Activated CD4-positive, CD25-positive, alpha-beta regulatory T cell (primary cell): ENCODE data around the gene ZNF91.
"Not testable (repeated sequence)": the region's sequence is repeated elsewhere in the genome, so short reads cannot be mapped to it uniquely, and the experiment has no call there.

Experiments
- DNase-seq, 4 experiments: peaks; one replicate each; lab custom pipeline; 2025; lab: John Stamatoyannopoulos, UW

The ZNF91 gene

DNA sequence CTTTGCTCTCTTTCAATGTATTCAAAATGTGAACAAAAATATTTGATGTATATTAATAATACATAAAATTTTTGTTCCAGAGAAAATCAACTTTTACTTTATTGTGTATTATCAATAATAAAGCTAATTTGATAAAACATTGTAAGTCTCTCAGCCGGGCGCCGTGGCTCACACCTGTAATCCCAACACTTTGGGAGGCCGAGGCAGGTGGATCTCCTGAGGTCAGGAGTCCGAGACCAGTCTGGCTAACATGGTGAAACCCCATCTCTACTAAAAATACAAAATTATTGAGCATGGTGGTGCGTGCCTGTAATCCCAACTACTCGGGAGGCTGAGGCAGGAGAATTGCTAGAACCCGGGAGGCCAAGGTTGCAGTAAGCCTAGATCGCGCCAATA, 449 bp upstream of the ZNF91 start:
- not testable (repeated sequence) for DNase-seq

DNA sequence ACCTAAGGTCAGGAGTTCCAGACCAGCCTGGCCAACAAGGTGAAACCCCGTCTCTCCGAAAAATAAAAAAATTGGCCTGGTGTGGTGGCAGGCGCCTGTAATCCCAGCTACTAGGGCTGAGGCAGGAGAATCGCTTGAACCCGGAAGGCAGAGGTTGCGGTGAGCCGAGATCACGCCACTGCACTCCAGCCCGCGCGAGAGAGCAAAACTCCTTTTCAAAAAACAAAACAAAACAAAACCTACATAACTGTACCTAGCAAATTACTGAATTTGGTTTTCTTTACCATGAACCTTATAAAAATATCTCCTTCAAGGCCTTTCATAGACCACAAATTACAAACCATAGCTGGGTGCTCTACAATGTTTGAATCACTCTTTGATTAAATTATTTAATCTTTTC, 760 bp downstream of the ZNF91 start:
- DNase-seq, result peak in 2 of 4 experiments; percentile 2 to 6

DNA sequence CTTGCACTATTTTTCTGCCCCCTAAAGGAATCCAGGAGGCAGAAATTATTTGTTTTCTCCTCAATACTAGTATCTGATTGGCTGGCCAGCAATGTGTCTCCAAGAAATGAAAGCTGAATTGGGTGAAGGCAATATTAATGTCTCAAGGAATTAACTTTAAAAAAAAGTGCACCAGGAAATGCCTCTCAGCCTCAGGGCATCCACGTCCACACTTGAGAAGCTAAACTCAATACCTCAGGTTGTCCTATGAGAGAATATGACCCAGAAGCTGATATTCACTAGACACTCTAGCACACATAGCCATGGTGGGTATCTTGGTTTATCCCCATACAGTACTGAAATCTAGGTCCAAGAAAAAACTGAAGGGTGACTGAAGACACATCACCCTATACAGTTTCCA, 2.1 kb downstream of the ZNF91 start:
- no peak for DNase-seq

DNA sequence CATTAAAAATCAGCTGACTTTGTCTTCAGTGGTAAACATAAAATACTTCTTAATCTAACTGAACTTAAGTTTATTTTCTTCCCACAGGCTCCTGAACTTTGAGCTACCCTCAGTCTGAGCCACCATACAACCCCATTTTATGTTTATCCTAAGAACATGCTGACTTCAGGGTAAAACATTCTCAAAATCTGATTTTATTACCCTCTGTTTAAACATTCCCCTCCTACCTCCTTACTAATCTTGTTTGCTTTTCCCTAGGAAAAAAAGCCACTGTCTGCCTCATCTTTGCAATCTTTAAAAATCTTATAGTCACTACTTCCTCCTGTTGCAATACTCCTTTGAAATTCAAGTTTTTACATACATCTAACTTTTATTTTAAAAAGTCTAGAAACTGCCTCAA, 4.0 kb downstream of the ZNF91 start:
- no peak for DNase-seq

DNA sequence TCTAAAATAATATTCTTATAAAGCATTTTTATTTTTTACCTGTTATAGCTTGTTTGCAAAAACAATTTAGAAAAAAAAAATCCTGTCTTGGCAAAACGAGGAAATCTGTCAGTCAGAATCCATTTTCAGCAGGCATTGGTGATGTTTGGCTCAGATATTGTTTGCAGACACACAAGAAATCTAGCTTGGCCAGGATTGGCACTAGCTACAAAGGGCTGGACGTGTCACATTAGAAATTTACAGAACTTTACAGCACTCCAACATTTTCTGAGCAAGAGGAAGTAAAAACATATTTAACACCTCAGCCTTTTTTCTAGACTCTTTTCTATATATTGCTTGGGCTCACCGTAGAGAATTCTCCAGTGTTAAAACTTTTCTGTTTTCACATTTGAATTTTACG, 9.9 kb downstream of the ZNF91 start:
- no peak for DNase-seq

DNA sequence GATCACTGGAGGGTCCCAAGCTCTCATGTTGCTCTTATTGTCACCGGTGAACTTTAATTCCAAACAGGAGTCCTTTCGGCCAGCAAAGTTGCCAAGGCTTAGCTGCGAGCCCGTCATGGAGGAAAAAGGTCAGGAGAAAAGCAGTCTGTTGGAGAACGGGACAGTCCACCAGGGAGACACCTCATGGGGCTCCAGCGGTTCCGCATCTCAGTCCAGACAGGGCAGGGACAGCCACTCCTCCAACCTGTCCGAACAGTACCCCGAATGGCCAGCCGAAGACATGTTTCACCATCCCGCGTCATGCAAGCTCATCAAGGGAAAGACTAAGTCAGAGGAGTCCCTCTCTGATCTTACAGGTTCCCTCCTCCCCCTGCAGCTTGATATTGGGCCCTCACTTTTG, 10.4 kb downstream of the ZNF91 start:
- no peak for DNase-seq

GRCh38 chr19:23384166-23384565, 11.1 kb downstream of the ZNF91 start:
- DNase-seq, result no peak

DNA sequence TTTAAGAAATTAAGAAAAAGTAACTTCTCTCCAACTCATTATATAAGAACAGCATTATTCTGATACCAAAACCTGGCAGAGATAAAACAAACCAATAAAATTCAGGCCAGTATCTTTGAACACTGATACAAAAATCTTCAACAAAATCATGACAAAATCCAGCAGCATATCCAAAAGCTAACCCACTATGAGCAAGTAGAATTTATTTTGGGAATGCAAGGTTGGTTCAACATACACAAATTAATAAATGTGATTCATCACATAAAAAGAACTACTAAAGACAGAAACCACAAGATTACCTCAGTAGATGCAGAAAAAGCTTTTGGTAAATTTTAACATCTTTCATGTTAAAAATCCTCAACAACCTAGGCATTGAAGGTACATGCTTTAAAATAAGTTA, 12.3 kb downstream of the ZNF91 start:
- DNase-seq, result no peak

GRCh38 chr19:23381114-23381513, 14.2 kb downstream of the ZNF91 start:
- DNase-seq, result no peak

DNA sequence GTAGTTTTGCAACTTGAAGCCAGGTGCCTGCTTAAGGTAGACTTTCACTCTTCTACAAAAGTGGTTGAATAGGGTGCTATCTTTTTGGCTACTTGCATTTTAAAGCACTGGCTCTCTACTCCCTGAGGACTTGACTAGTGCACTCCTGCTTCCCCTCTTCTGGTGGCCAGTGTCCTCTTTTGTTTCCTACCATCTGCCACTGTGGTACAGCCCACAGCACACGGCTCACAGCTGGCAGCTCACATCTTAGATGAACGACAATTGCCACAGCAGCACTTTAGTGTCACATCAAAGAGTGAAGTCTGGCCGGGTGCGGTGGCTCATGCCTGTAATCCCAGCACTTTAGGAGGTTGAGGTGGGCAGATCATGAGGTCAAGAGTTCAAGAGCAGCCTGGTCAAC, 15.6 kb downstream of the ZNF91 start:
- DNase-seq, result not testable (repeated sequence)

DNA sequence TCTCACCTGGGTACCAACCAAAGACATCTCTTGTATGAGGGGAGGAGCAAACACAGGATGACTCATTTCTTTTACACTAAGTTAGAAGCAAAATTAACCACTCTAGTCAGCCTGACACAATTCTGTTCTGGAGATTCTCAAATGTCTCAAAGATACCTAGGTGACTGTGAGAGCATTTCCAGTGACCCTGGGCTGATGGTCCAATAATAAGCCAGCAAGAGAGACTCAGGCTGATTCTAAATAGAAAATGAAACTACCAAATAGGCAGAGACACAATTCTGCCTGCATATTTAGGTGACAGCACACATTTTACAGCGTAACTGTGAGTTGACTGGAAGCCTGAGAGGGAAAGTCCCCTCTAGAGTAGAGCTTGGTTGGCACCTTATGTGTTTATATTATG, 16.3 kb downstream of the ZNF91 start:
- DNase-seq, result no peak

DNA sequence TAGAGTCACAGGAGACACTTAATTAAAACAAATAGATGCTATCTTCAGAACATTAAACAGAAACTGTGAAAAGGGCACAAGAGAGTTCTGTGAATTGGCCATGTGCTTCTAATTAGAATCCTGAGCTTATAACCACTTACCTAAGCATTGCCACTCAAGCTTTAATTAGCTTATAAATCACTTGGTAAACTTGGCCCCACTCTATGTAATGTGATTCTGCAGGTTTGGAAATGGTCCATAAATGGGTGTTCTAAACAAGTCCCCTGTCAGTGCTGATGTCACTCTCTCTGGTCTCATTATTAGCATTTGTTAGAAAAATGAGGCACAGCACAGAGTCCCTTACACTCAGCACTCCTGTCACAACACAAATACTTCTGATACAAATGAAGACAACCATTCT, 18.0 kb downstream of the ZNF91 start:
- DNase-seq, result no peak

- no peak for DNase-seq
These were observed 28.8 kb downstream of the ZNF91 start for GRCh38 chr19:23366437-23366836.

DNA sequence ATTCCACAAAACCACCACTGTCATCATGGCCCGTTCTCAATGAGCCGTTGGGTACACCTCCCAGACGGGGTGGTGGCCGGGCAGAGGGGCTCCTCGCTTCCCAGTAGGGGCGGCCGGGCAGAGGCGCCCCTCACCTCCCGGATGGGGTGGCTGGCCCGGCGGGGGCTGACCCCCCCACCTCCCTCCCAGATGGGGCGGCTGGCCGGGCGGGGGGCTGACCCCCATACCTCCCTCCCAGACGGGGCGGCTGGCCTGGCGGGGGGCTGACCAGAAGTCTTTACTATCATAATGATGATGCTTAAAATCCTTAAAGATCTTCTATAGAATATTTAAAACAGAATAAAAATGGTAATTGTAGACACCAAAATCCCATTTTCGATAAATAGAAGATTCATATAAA, 29.2 kb downstream of the ZNF91 start:
- not testable (repeated sequence) for DNase-seq

DNA sequence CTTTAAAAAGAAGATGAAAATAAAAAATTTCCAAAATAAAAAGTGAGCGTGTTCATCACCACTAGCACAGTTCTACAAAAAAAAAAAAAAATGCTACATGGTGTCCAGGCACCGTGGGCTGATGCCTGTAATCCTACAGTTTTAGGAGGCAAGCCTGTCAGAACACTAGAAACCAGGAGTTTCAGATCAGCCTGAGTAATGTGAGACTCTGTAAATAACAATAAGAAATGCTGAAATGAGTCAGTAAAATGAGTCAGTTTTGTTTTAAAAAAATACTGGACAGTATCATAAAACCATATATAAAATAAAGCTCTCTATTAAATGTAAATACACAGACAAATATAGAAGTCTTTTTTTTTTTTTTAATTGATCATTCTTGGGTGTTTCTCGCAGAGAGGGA, 30.0 kb downstream of the ZNF91 start:
- DNase-seq, result no peak

GRCh38 chr19:23361843-23362242, 33.4 kb downstream of the ZNF91 start:
- DNase-seq, result not testable (repeated sequence)

- no peak for DNase-seq
These were observed 43.5 kb downstream of the ZNF91 start for GRCh38 chr19:23351806-23352205.

GRCh38 chr19:23346696-23347095, 48.6 kb downstream of the ZNF91 start:
- no peak for DNase-seq

DNA sequence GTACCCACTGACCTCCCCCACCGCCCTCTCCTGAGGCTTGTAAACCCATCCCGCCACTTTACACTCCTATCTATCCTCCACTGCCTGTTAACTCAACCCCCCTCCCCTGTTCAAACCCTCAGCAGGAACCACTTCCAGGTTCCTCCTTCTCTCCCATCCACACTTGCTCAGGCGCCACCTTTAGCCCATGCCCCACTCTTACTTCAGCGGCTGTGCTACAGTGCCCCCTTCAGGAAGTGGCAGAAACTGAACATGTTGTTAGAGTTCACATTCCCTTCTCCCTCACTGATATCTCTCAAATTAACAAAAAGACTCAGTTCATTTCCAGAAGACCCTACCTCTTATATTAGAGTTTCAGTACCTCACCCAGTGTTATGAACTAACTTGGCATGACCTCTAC, 49.4 kb downstream of the ZNF91 start:
- DNase-seq, result no peak

- DNase-seq, result no peak
These were observed 51.7 kb downstream of the ZNF91 start for GRCh38 chr19:23343434-23344010.

DNA sequence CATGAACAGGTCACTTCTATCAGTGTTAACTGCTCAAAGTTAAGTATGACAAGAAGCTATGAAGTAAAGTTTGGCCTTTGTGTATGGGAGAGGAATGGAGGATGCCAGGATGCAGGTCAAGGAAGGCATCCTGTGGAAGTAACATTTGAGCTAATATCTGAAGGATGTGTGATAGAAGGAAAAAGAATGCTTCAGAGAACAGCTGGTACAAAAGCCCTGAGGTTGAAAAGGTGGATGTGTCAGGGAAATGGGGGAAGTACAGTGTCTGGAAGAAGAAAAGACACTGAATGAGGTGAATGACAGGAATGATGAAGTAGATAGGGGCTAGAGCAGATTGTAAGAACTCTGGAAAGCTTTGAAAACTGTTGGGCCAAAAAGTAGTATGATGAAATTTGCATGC, 67.1 kb downstream of the ZNF91 start:
- DNase-seq, result no peak

GRCh38 chr19:23321953-23322549, 73.2 kb downstream of the ZNF91 start:
- no peak for DNase-seq

GRCh38 chr19:23321403-23321802, 73.9 kb downstream of the ZNF91 start:
- not testable (repeated sequence) for DNase-seq

- DNase-seq, result not testable (repeated sequence)
These were observed 75.7 kb downstream of the ZNF91 start for GRCh38 chr19:23319571-23319970.
